Fibroblast of peridontal ligament (primary cell): ENCODE results near the gene NF2.
A peak's percentile ranks its signal among the peaks of the same experiment; 100 is the strongest.
"Not testable (repeated sequence)": the region's sequence is repeated elsewhere in the genome, so short reads cannot be mapped to it uniquely, and the experiment has no call there.

Experiments
- DNase-seq: peaks from one replicate; pipeline ENCODE4 v3.0.0-alpha.2; 2010; ENCODE audit errors: extremely low read depth

Gene NF2

GRCh38 chr22:29596408-29596807 lies 7.0 kb upstream of the NF2 start:
- DNase-seq, result no peak

- DNase-seq, result not testable (repeated sequence)
Observed at GRCh38 chr22:29597871-29598683, 5.4 kb upstream of the NF2 start.

GRCh38 chr22:29598684-29599020 lies 4.8 kb upstream of the NF2 start:
- no peak for DNase-seq

- peak; percentile 27 for DNase-seq
Observed at GRCh38 chr22:29604076-29604360, 585 bp downstream of the NF2 start.

- no peak for DNase-seq
Observed at GRCh38 chr22:29605527-29605850, 2.1 kb downstream of the NF2 start.

- no peak for DNase-seq
Observed at GRCh38 chr22:29606320-29606719, 2.9 kb downstream of the NF2 start.

- no peak for DNase-seq
Observed at GRCh38 chr22:29607426-29607825, 4.0 kb downstream of the NF2 start.

- no peak for DNase-seq
Observed at GRCh38 chr22:29609139-29609538, 5.7 kb downstream of the NF2 start.

GRCh38 chr22:29610780-29611179 lies 7.3 kb downstream of the NF2 start:
- DNase-seq, result no peak

GRCh38 chr22:29615705-29616327 lies 12.4 kb downstream of the NF2 start:
- DNase-seq, result no peak

GRCh38 chr22:29617922-29618629 lies 14.6 kb downstream of the NF2 start:
- DNase-seq, result peak; percentile 25

GRCh38 chr22:29621761-29622526 lies 18.5 kb downstream of the NF2 start:
- peak; percentile 94 for DNase-seq

GRCh38 chr22:29623059-29623458 lies 19.6 kb downstream of the NF2 start:
- DNase-seq, result no peak

GRCh38 chr22:29623553-29624169 lies 20.2 kb downstream of the NF2 start:
- DNase-seq, result no peak

- peak; percentile 55 for DNase-seq
Observed at GRCh38 chr22:29625090-29625825, 21.8 kb downstream of the NF2 start.

GRCh38 chr22:29626497-29627195 lies 23.2 kb downstream of the NF2 start:
- peak; percentile 97 for DNase-seq

- no peak for DNase-seq
Observed at GRCh38 chr22:29627196-29627535, 23.7 kb downstream of the NF2 start.

- DNase-seq, result no peak
Observed at GRCh38 chr22:29628996-29629902, 25.8 kb downstream of the NF2 start.

GRCh38 chr22:29629903-29630516 lies 26.6 kb downstream of the NF2 start:
- no peak for DNase-seq
